ENCODE measurements around the gene BATF.

Gene BATF

DNA sequence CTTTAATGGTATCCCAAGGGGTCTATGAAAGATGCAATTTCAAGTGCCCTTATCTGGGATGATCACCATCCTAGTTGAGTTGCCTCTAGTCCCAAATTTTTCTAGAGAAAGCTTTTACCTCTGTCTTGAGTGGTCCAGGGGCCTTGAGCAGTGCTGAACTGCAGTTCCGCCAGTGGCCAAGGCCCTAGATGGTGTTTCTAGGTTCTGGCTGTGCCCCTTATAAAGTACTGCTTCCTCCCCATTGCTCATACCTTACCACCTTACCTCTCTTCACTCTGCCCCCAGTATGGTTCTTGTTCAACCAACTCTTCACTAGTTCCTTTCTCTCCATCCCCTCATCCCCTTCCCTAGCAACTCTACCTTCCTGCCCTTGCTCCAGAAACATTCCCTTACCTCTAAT, 3.7 kb downstream of the BATF start:
- no peak overlapping the region for H3K27ac ChIP-seq
- TF ChIP-seq, protein P1, sequence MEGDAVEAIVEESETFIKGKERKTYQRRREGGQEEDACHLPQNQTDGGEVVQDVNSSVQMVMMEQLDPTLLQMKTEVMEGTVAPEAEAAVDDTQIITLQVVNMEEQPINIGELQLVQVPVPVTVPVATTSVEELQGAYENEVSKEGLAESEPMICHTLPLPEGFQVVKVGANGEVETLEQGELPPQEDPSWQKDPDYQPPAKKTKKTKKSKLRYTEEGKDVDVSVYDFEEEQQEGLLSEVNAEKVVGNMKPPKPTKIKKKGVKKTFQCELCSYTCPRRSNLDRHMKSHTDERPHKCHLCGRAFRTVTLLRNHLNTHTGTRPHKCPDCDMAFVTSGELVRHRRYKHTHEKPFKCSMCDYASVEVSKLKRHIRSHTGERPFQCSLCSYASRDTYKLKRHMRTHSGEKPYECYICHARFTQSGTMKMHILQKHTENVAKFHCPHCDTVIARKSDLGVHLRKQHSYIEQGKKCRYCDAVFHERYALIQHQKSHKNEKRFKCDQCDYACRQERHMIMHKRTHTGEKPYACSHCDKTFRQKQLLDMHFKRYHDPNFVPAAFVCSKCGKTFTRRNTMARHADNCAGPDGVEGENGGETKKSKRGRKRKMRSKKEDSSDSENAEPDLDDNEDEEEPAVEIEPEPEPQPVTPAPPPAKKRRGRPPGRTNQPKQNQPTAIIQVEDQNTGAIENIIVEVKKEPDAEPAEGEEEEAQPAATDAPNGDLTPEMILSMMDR (conservative IDR thresholded peaks at IDR 0.05), result no peak

DNA sequence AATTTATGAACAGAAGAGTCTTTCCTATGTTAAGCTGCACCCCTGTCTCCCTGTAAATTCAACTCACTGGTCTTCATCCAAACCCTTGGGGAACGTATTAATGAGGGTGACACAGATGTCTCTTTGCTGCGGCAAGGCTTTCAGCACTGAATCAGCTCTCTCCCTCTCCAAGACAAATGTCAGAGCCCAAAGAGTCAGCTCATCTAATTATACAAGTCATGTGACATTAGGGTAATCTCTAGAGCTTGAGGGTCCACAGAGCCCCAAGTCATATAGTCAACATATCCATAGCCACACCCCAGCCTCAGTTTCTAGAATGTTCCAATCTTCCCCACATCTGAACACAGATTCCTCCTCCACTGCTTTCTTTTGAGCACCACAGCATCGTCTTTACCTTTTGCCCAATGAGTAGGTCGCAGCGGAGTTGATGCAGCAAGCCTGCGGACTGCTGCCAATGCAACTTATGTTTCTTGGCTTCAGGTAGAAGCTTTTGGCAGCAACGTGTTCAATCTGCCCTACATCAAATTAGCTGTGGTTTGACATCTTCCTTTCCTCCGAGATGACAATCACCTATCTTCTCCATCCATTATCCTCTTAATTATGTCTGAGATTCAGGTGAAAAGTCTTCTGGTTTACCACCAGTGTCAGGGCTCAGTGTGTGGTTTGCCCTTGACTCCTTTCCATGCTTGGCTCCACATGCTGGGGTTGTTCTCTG, 5.3 kb downstream of the BATF start:
- TF ChIP-seq, protein P1 (conservative IDR thresholded peaks at IDR 0.05), result no peak
- H3K27ac ChIP-seq, result no peak overlapping the region

DNA sequence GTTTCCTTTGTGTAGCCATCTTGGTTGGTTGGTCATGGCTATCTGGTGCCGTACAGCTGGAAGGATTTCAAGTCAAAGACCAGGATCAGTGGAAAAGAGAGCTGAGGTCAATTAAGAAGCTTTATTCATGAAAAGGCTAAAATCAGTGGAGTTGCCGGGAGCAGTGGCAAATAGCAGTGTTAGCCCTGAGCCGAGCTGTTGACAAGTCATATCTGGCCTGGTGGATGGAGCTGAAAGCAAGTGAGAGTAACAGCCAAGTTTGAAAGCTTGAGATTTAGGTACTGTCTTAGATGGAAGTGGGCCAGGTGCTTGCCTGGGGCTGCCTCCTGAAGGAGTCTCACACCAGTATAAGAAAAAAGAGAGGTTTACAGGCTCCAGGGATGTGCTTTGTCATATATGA, 9.0 kb downstream of the BATF start:
- no peak overlapping the region for H3K27ac ChIP-seq
- TF ChIP-seq, protein P1 (conservative IDR thresholded peaks at IDR 0.05), result no peak

DNA sequence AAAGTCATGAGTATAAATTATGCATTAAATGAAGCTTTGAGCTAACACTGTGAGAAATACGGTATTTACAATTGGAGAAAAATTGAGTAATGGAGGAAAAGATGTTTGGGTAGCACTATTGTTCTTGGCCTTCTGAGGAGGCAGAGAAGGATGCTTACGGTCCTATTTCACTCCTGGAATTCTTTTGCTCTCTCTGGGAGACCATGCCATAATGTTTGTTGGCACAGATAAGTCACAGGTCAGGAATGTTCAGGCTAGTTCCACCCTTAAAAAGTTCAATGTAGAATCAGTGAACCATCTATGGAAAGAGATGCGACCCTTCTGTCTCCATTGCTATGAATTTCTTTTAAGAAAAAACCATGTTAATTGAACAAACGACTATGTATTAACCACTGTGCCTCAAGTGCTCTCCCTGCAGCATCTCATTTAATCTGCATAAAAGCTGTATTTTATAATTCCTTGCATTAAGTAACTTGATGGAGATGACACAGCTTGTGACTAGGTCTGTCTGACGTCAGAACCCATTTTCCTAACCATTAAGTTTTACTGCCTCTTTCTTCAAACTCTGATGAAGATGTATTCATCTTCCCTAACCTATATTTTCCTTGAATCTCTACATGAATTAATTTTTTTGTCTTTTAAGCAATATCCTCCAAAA, 9.5 kb downstream of the BATF start:
- no peak overlapping the region for H3K27ac ChIP-seq
- TF ChIP-seq, protein P1 (conservative IDR thresholded peaks at IDR 0.05), result no peak

DNA sequence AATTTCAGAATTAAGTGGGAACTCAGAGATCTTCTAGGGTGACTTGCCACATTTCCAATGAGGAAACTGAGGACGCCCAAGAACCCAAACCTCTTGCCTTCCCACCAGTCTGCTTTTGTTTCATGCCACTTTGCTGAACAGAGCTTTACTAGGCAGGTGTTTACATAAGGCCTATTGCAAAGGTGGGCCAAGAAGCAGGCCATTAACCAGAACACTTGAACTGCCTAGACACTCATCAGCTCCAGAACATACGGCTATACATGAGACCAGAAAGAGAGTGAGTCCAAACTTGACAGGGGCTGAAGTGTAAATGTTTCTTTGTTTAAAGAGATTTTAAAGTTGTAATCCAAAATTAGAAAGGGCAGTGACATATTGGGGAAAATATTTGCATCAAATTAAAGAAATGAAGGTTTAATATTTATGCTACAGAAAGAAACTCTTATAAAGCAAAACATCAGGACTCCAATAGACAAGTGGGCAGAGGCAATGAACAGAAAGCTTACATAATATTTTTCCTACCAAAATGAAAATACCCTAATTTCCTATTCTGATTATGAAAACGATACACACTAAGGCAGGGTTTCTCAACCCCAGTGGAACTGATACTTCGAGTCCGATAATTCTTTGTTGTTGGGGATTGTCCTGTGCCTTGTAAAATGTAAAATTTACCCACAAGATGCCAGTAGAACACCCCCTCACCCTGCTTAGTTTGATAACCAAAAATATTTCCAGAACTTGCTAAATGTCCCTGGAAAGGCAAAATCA, 11.7 kb downstream of the BATF start:
- H3K27ac ChIP-seq, result peak overlapping the region; percentile 97
- TF ChIP-seq, protein P1 (conservative IDR thresholded peaks at IDR 0.05), result no peak

DNA sequence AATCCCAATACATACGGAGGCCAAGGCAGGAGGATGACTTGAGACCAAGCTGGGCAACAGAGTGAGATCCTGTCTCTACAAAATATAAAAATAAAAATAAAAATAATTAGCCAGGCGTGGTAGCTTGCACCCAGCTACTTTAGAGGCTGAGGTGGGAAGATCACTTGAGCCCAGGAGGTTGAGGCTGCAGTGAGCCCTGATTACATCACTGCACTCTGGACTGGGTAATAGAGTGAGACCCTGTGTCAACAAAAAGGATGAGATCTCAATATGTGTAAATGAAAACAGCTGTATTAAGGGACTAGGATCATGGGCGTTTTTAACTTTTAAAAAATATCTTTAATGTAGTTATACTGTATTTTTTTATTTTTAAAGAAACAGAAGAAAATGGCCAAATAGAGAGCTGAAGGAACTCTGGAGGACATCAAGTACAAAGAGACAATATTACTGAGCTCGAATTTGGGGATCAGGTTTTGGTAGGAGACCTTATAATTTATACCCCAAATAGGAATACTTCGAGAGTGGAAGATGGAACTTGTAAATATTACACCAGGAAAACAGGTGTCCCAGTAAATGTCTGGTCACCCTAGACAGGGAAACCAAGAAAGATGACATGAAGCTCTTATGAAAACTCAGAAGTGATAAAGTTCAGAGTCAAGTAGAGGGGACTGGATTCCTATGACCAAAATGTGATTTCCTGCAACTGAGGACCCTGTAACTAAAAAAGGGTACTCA, 13.1 kb downstream of the BATF start:
- H3K27ac ChIP-seq, result peak overlapping the region; percentile 97
- TF ChIP-seq, protein P1 (conservative IDR thresholded peaks at IDR 0.05), result no peak

DNA sequence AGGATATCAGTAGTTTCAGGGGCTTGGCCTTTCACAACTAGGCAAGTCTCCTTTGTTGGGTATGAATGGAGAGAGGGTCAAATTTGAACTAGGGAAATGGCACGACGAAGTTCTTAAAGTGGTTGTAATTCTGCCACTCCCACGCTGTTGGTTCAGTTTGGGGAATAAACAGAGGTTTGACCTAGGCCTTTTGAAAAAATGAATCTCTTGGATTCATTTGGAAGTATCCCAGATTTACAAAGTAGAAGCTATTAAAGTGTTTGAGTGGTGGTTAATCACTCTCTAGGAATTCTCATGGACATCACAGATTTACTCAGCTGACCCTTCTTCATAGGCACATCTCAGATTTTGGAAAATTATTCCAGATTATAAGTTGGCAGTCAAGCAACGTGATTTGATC, 14.8 kb downstream of the BATF start:
- TF ChIP-seq, protein P1 (conservative IDR thresholded peaks at IDR 0.05), result no peak
- peak overlapping the region; percentile 97 for H3K27ac ChIP-seq

All from VCaP (cell line).